ENCODE measurements around the gene BAIAP2L1. TPM values are rescaled to one million over a fixed set of nuclear protein-coding genes. Genes with fewer than 3 reads are reported as not detected.

The BAIAP2L1 gene
- total RNA-seq, 1 donor from 2014 or later = 21.1 TPM

DNA sequence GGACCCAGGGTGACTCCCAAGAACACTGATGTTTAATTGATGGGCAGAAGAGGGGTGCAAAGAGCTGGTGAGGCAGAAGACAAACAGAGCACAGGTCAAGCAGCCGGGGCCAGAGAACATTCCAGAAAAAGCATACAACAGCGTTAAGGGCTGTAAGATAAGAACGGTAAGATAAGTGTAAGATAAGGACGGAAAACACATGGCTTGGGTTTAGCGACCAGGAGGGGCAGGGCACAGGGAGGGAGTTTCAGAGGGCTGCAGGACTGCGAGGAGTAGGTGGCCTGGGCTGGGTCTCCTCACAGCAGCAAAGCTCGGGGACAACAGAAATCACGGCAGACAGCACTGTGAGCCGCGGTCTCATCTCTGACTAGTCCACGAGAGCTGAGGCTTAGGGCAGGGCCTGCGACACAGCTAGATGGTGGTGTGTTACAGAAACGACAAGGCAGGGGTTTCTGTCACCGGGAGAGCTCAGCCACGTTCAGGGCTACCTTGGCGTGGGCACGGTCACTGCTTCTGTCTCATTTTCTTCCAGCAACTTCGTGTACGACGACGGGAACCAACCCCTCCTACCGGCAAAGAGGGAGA lies 94.8 kb downstream of the BAIAP2L1 start:
- no peaks in the 10 kb centered on the region for H3K27me3 ChIP-seq (ENCODE audit: low read depth)
- H3K36me3 ChIP-seq = peaks cover 71% of the 10 kb centered on the region
- no peak for DNase-seq
- peak in 1 of 2 donors; percentile 52 for ATAC-seq
- no peak overlapping the region for H3K4me3 ChIP-seq
- no peak overlapping the region for H3K27ac ChIP-seq
- intact Hi-C loops (cut with DNase I) = no loop called here
- TF ChIP-seq, protein P1, sequence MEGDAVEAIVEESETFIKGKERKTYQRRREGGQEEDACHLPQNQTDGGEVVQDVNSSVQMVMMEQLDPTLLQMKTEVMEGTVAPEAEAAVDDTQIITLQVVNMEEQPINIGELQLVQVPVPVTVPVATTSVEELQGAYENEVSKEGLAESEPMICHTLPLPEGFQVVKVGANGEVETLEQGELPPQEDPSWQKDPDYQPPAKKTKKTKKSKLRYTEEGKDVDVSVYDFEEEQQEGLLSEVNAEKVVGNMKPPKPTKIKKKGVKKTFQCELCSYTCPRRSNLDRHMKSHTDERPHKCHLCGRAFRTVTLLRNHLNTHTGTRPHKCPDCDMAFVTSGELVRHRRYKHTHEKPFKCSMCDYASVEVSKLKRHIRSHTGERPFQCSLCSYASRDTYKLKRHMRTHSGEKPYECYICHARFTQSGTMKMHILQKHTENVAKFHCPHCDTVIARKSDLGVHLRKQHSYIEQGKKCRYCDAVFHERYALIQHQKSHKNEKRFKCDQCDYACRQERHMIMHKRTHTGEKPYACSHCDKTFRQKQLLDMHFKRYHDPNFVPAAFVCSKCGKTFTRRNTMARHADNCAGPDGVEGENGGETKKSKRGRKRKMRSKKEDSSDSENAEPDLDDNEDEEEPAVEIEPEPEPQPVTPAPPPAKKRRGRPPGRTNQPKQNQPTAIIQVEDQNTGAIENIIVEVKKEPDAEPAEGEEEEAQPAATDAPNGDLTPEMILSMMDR (IDR thresholded peaks at IDR 0.05) = no peak
- H3K9me3 ChIP-seq = no peaks in the 10 kb centered on the region
- H3K4me1 ChIP-seq = no peaks in the 10 kb centered on the region

DNA sequence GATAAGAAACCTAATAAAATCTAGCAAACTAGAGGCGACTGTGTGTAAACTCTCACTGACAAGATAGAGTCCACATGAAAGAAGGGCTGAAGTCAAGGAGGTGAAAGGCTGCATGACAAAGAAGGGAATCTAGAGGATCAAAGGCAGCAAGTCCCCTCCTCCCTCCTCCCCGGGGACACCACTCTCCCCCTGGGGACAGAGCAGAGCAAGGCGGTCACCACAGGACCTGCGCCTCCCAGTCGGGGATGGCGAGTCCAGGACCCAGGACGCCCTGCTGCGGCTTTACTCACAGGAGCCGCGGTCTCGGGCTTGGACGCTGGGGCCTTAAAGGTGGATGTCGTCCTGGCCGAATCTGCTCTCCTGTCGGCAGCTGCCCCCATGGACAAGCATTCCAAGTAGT lies 97.0 kb downstream of the BAIAP2L1 start:
- Histone ChIP-seq H3K4me3 (no peak overlapping the region), H3K9me3 (no peaks in the 10 kb centered on the region), H3K4me1 (no peaks in the 10 kb centered on the region), H3K27me3 (ENCODE audit: low read depth) (no peaks in the 10 kb centered on the region), H3K36me3 (peaks cover 69% of the 10 kb centered on the region), H3K27ac (no peak overlapping the region)
- TF ChIP-seq, protein P1 (IDR thresholded peaks at IDR 0.05) = no peak
- intact Hi-C loops (cut with DNase I) = no loop called here
- DNase-seq (peak; percentile 47), ATAC-seq (no peak)

DNA sequence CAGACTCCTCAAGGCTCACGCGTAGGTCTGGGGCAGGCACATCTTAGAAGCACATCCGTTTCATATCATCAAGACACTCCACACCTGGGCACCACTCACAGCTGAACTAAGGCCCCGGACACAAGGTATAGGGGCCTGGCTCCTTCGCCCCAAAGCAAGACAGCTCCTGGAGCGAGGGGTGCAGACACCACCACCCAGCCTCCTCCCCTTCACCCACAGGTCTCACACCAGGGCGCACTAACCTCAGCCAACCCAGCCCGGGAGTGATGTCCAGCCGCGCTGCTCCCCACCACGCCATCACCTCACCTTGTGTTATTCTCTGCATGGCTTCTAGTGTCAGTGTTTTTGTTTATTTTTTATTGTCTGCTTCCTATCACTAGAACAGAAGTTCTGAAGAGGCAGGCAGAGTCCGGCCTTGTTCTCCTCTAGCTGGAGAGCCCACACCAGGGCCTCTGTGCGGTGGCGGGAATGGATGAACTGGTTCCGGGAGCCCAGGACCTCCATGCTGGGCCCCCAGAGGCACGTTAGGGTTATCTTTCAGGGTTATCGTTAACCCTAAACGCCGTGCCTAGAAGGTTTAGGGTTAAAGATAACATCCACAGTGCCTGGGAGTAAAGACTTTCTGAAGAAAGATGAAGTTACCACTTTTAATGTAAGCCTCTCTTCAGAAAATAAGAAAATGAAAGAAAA lies 97.6 kb downstream of the BAIAP2L1 start:
- intact Hi-C loops (cut with DNase I) = no loop called here
- H3K27ac ChIP-seq = no peak overlapping the region
- DNase-seq = no peak
- H3K4me1 ChIP-seq = no peaks in the 10 kb centered on the region
- H3K4me3 ChIP-seq = no peak overlapping the region
- H3K9me3 ChIP-seq = no peaks in the 10 kb centered on the region
- H3K36me3 ChIP-seq = peaks cover 63% of the 10 kb centered on the region
- TF ChIP-seq, protein P1 (IDR thresholded peaks at IDR 0.05) = no peak
- ATAC-seq = no peak
- H3K27me3 ChIP-seq (ENCODE audit: low read depth) = no peaks in the 10 kb centered on the region

DNA sequence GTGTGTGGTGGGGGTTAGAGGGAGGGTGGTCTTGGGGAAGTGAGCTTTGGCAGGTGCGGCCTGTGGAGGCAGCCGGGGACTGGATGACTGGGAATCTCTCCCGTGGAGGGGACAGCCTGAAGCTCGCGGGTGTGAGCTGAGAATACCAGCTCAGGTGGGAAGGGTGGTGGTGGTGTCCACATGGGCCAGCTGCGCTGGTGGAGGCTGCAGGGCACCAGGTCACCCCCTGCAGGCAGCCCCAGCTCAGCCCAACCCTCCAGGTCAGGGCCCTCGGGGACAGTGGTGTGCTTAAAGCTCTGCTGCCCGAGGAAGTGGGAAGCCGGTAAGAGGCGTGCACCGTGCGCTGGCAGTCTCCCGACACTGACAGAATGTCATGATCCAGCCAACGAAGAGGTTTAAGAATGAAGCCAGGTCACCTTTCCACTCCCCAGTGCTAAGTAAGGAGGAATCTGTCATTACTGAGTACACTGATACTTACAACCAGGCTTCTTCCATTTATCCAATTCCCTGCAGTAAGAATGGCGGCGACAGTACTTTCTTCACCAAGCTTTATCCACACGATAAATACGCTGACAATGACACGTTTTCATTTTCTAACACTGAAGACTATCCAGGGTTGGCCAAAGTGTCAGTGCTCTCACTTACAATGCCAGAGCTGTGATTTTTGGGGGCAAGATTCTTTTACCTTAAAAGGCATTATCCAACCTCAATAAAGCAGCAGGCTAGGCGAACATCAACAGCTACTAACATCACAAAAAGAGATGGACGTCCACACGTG lies 99.0 kb downstream of the BAIAP2L1 start:
- Histone ChIP-seq H3K4me1 (no peaks in the 10 kb centered on the region), H3K27me3 (ENCODE audit: low read depth) (no peaks in the 10 kb centered on the region), H3K27ac (no peak overlapping the region), H3K4me3 (no peak overlapping the region), H3K36me3 (peaks cover 57% of the 10 kb centered on the region), H3K9me3 (no peaks in the 10 kb centered on the region)
- intact Hi-C loops (cut with DNase I) = no loop called here
- no peak for ATAC-seq
- TF ChIP-seq, protein P1 (IDR thresholded peaks at IDR 0.05) = no peak
- no peak for DNase-seq

DNA sequence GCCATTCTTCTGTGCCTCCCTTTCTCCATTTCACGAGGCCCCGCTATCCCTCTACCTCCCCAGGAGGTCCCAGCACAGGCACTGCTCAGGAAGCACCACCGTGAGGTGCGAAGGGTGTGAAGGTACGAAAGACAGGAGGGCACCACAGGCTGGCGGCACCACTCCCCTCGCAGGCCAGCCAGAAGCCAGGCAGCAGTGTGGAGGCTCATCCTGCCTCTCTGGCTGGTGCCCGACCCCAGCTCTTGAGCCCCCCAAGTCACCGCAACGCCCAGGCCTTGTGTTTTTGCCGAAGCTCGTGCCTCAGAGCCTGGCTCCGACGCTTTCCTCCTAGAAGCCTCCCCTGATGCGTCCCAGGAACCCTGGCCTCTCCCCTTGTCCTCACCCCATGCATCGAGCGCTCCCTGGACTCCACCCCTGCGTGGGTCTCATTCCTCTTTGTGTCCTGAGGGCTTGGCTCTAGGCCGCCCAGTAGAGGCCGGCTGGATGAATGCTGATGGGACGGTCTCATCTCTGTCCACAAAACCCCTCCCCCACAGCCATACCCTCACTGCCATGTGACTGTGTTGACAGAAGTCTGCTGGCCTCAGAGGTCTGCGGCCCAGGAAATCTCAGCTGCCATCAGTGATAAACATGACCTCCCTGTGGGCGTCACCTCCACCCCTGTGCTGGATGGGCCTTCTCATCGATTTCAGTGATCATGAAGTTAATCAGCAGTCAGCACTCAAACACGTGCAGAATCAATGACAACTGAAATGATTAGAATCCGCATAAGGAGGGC lies 100.1 kb downstream of the BAIAP2L1 start:
- DNase-seq (no peak), ATAC-seq (peak in 1 of 2 donors; percentile 3)
- no peaks in the 10 kb centered on the region for H3K9me3 ChIP-seq
- H3K27me3 ChIP-seq (ENCODE audit: low read depth) = no peaks in the 10 kb centered on the region
- H3K36me3 ChIP-seq = peaks cover 54% of the 10 kb centered on the region
- no peak overlapping the region for H3K27ac ChIP-seq
- TF ChIP-seq, protein P1 (IDR thresholded peaks at IDR 0.05) = no peak
- intact Hi-C loops (cut with DNase I) = no loop called here
- no peaks in the 10 kb centered on the region for H3K4me1 ChIP-seq
- no peak overlapping the region for H3K4me3 ChIP-seq

Measured in lower lobe of right lung (tissue), 2 donors.